Breast epithelium (tissue), 3 donors: ENCODE measurements around the gene N4BP2L1.

Experiments used
- POLR2A ChIP-seq: fragments of 450-650 bp; IDR thresholded peaks from one replicate; pipeline ENCODE4 v1.6.1; 2016; ENCODE audit warnings: antibody characterized with exemption, mild to moderate bottlenecking, moderate library complexity
- POLR2AphosphoS5 ChIP-seq, 3 donors: sonication (generic); formaldehyde crosslinking; IDR thresholded peaks; one replicate each; pipeline ENCODE4 v1.6.1; 2017; ENCODE audit warnings: antibody characterized with exemption in 3 of 3
- TF ChIP-seq, protein P1 (sequence below), 3 donors: fragments of 450-650 bp; IDR thresholded peaks; one replicate each; pipeline ENCODE4 v1.5.1; 2016 to 2017; ENCODE audit warnings: antibody characterized with exemption in 3 of 3, mild to moderate bottlenecking in 3 of 3, moderate library complexity in 3 of 3

GRCh38 chr13:32390048-32390447 lies 37.9 kb downstream of the N4BP2L1 start:
- TF ChIP-seq, protein P1, sequence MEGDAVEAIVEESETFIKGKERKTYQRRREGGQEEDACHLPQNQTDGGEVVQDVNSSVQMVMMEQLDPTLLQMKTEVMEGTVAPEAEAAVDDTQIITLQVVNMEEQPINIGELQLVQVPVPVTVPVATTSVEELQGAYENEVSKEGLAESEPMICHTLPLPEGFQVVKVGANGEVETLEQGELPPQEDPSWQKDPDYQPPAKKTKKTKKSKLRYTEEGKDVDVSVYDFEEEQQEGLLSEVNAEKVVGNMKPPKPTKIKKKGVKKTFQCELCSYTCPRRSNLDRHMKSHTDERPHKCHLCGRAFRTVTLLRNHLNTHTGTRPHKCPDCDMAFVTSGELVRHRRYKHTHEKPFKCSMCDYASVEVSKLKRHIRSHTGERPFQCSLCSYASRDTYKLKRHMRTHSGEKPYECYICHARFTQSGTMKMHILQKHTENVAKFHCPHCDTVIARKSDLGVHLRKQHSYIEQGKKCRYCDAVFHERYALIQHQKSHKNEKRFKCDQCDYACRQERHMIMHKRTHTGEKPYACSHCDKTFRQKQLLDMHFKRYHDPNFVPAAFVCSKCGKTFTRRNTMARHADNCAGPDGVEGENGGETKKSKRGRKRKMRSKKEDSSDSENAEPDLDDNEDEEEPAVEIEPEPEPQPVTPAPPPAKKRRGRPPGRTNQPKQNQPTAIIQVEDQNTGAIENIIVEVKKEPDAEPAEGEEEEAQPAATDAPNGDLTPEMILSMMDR (IDR thresholded peaks at IDR 0.05), result no peak
- TF ChIP-seq POLR2A (no peak), POLR2AphosphoS5 (IDR thresholded peaks at IDR 0.05) (no peak)
